ENCODE measurements around the gene SERPINC1. TPM values are rescaled to one million over a fixed set of nuclear protein-coding genes. Genes with fewer than 3 reads are reported as not detected.

The SERPINC1 gene
- total RNA-seq, 4 donors from 2014 or later = 0.31 to 2.3 TPM; not detected in 2

DNA sequence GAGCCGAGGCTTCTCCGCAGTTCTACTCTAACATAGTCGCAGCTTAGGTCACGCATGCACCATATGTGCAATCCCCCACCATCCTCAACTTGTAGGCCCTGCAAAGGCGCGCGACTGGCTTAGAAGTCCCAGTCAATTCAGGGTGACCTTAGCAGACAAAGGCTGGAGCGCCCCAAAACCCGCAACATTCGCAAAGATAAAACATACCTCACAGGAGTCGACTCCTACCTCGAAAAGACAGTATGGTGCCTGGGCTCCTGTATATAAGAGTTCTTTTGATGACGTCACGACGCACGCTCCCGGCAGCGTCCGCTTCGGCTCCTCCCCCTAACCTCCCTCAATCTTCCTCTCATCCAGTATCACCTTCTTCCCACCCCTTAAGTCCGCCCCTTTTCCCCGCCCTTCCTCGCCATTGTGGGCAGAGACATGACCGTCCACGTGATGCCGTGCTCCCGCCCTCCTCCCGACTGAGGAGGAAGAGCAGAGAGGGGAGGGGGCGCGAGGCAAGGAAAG, 49.3 kb downstream of the SERPINC1 start, which contains the start of gene GAS5:
Gene GAS5, minus strand, starts transcription at position 237 of the 513 bp plus-strand sequence.
- Histone ChIP-seq H3K4me1 (peaks cover 49% of the 10 kb centered on the region), H3K27me3 (no peaks in the 10 kb centered on the region), H3K36me3 (peaks cover 29% of the 10 kb centered on the region), H3K9me3 (no peaks in the 10 kb centered on the region), H3K27ac (peak within 1 kb of the TSS; percentile 90), H3K4me3 (peak within 1 kb of the TSS; percentile 62)
- WGBS = under 1% methylated on average over 24 of the region's 30 CpGs
- TF ChIP-seq POLR2AphosphoS5 (IDR thresholded peaks at IDR 0.05) = peak; percentile 91 to 97 (median 97)
- TF ChIP-seq POLR2A (IDR thresholded peaks at IDR 0.05) = peak; percentile 91 to 98
- TF ChIP-seq EP300 (IDR thresholded peaks at IDR 0.05) = no peak
- TF ChIP-seq, protein P1, sequence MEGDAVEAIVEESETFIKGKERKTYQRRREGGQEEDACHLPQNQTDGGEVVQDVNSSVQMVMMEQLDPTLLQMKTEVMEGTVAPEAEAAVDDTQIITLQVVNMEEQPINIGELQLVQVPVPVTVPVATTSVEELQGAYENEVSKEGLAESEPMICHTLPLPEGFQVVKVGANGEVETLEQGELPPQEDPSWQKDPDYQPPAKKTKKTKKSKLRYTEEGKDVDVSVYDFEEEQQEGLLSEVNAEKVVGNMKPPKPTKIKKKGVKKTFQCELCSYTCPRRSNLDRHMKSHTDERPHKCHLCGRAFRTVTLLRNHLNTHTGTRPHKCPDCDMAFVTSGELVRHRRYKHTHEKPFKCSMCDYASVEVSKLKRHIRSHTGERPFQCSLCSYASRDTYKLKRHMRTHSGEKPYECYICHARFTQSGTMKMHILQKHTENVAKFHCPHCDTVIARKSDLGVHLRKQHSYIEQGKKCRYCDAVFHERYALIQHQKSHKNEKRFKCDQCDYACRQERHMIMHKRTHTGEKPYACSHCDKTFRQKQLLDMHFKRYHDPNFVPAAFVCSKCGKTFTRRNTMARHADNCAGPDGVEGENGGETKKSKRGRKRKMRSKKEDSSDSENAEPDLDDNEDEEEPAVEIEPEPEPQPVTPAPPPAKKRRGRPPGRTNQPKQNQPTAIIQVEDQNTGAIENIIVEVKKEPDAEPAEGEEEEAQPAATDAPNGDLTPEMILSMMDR (IDR thresholded peaks at IDR 0.05) = no peak
- DNase-seq (ENCODE audit: low spot score in 2 of 2) = peak; percentile 100

DNA sequence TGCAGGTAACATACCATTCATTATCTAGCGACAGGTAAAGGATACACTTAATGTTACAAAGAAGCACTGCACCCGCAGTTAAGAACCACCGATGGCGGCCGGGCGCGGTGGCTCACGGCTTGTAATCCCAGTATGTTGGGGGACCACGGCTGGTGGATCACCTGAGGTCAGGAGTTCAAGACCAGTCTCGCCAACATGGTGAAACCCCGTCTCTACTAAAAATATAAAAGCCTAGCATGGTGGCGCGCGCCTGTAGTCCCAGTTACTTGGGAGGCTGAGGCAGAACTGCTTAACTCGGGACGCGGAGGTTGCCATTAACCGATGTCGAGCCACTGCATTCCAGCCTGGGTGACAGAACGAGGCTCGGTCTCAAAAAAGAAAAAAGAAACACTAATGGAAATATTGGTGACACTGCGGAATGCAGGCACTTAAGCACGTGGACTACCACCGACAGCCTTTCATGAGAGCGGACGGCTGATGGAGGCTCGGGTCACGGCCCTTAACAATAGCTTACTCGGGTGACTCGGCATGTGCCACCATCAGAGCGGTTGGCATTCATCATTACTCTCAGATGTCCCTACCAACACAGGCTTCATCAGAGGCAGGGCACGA, 49.9 kb downstream of the SERPINC1 start:
- H3K9me3 ChIP-seq = no peaks in the 10 kb centered on the region
- no peak for TF ChIP-seq POLR2A (IDR thresholded peaks at IDR 0.05)
- TF ChIP-seq, protein P1 (IDR thresholded peaks at IDR 0.05) = no peak
- no peak for TF ChIP-seq POLR2AphosphoS5 (IDR thresholded peaks at IDR 0.05)
- no peak for TF ChIP-seq EP300 (IDR thresholded peaks at IDR 0.05)
- H3K27me3 ChIP-seq = no peaks in the 10 kb centered on the region
- H3K36me3 ChIP-seq = peaks cover 35% of the 10 kb centered on the region
- H3K4me3 ChIP-seq = peak overlapping the region; percentile 62
- DNase-seq (ENCODE audit: low spot score in 2 of 2) = no peak
- H3K4me1 ChIP-seq = peaks cover 49% of the 10 kb centered on the region
- H3K27ac ChIP-seq = peak overlapping the region; percentile 90
- WGBS = 3% methylated on average over 31 of the region's 32 CpGs

DNA sequence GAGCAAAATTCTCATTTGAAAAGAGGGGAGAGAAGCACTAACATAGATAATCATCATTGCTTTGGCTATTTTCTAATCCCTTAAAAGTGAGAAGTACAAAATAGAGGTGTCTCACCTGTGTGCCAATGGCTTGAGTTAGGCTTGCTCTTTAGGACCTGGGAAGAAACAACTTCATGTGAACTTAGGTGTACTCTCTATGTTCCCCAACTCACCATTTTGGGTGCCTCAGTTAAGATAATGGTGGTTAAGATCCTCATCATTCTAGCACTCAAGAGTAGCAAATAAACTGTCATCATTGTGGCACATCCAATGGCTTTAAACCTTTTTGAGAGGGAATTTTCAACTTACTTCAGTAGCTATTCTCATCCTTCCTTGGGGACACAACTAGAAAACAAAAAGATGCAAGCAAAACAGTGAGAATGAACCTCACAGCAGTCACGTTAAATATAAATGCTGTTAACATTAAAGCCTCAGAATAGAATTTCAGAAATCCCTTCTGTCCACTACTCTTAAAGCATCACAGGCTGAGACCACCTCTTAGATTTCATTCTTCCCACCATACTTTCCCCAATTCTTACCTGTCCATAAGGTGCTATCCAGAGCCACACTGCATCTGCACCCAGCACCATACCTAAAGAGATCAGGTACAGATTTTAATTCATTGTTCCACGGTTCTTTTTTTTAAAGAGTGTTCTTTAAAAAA, 50.6 kb downstream of the SERPINC1 start:
- Histone ChIP-seq H3K36me3 (peaks cover 38% of the 10 kb centered on the region), H3K4me3 (peak overlapping the region; percentile 62), H3K4me1 (peaks cover 48% of the 10 kb centered on the region), H3K27ac (peak overlapping the region; percentile 90), H3K9me3 (no peaks in the 10 kb centered on the region), H3K27me3 (no peaks in the 10 kb centered on the region)
- 22% methylated on average over 2 of the region's 2 CpGs for WGBS
- DNase-seq (ENCODE audit: low spot score in 2 of 2) = no peak
- TF ChIP-seq, protein P1 (IDR thresholded peaks at IDR 0.05) = no peak
- TF ChIP-seq POLR2A (IDR thresholded peaks at IDR 0.05) = no peak
- no peak for TF ChIP-seq EP300 (IDR thresholded peaks at IDR 0.05)
- TF ChIP-seq POLR2AphosphoS5 (IDR thresholded peaks at IDR 0.05) = no peak

DNA sequence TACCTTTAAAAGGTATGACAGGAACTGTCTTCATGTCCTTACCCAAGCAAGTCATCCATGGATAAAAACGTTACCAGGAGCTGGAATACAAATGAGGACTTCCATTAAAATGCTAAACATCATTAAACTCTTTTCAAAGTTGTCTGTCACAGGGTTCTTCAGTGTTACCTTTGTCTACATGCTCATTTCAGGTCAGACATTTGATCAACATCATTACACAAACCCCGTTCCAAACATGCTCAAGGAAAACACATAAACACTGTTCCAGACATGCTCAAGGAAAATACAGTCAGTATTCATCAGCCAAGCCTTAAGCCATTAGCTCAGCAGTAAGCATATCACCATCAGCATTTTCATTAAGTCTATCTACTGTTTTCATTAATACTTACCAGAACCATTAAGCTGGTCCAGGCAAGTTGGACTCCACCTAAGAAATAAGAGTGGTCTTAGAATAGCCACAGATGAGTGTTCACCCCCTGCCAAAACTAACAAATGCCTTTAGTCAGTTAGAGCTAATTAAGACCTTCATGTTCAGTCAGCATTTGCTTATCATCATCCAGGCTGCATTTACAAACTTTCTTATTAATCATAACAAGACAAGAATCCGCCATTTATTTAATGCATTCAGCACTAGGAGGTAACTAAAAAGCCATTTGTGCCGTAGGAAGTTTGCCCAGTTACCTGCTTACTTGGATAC, 51.5 kb downstream of the SERPINC1 start:
- no peaks in the 10 kb centered on the region for H3K27me3 ChIP-seq
- H3K4me3 ChIP-seq = peak overlapping the region; percentile 62
- TF ChIP-seq, protein P1 (IDR thresholded peaks at IDR 0.05) = no peak
- no peak for TF ChIP-seq POLR2AphosphoS5 (IDR thresholded peaks at IDR 0.05)
- no peak for TF ChIP-seq POLR2A (IDR thresholded peaks at IDR 0.05)
- TF ChIP-seq EP300 (IDR thresholded peaks at IDR 0.05) = no peak
- DNase-seq (ENCODE audit: low spot score in 2 of 2) = no peak
- peaks cover 39% of the 10 kb centered on the region for H3K4me1 ChIP-seq
- H3K36me3 ChIP-seq = peaks cover 38% of the 10 kb centered on the region
- WGBS = 41% methylated on average over 4 of the region's 4 CpGs
- no peak overlapping the region for H3K27ac ChIP-seq
- no peaks in the 10 kb centered on the region for H3K9me3 ChIP-seq

All from suprapubic skin (tissue), 4 donors.